Breast epithelium (tissue), 3 donors: ENCODE data around the gene LRIG3.

Experiments
- POLR2A ChIP-seq: fragments of 450-650 bp; IDR thresholded peaks from one replicate; pipeline ENCODE4 v1.6.1; 2016; ENCODE audit warnings: antibody characterized with exemption, mild to moderate bottlenecking, moderate library complexity
- TF ChIP-seq, protein P1 (sequence below), 3 donors: fragments of 450-650 bp; IDR thresholded peaks; one replicate each; pipeline ENCODE4 v1.5.1; 2016 to 2017; ENCODE audit warnings: antibody characterized with exemption in 3 of 3, mild to moderate bottlenecking in 3 of 3, moderate library complexity in 3 of 3

DNA sequence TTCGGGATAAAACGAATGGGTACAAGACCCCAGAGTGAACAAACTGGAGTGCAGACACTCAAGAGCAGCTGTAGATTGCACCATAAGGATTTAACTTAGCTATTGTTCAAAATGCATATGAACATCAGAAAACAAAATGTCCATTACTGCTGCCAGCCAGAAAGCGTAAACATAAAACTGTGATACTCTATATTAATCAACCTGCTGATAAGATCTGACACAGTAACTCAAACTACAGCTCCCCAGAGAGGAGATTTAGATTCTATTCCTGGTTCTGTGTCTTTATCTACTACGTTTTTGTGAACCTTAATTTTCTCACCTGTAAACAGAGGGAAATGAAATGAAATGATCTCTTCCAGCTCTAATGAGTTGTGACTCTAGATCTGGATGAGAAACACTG, 22.3 kb downstream of the LRIG3 start:
- TF ChIP-seq, protein P1, sequence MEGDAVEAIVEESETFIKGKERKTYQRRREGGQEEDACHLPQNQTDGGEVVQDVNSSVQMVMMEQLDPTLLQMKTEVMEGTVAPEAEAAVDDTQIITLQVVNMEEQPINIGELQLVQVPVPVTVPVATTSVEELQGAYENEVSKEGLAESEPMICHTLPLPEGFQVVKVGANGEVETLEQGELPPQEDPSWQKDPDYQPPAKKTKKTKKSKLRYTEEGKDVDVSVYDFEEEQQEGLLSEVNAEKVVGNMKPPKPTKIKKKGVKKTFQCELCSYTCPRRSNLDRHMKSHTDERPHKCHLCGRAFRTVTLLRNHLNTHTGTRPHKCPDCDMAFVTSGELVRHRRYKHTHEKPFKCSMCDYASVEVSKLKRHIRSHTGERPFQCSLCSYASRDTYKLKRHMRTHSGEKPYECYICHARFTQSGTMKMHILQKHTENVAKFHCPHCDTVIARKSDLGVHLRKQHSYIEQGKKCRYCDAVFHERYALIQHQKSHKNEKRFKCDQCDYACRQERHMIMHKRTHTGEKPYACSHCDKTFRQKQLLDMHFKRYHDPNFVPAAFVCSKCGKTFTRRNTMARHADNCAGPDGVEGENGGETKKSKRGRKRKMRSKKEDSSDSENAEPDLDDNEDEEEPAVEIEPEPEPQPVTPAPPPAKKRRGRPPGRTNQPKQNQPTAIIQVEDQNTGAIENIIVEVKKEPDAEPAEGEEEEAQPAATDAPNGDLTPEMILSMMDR (IDR thresholded peaks at IDR 0.05), result no peak
- TF ChIP-seq POLR2A, result no peak
